Fibroblast of lung (primary cell): ENCODE measurements around the gene DHRS4. TPM values are rescaled to one million over a fixed set of nuclear protein-coding genes. Genes with fewer than 3 reads are reported as not detected.

ENCODE experiments used
- DNase-seq, 2 donors: peaks; one replicate each; pipeline versions ENCODE4 v3.0.0 to v3.0.0-alpha.2; 2010; ENCODE audit warnings: low read depth in 2 of 2
- H2AFZ ChIP-seq: 2 replicates; pipeline ENCODE4 v1.5.1; 2012; ENCODE audit warnings: low read length, control low read depth, inconsistent platforms
- H3K27ac ChIP-seq: 2 replicates; pipeline ENCODE4 v1.5.1; 2011; ENCODE audit warnings: low read length, control low read depth; ENCODE audit not compliant: insufficient read depth
- H3K27me3 ChIP-seq: 2 replicates; pipeline ENCODE4 v1.5.1; 2011; ENCODE audit warnings: mild to moderate bottlenecking, low read length; ENCODE audit not compliant: control insufficient read depth, insufficient read depth
- H3K36me3 ChIP-seq: 2 replicates; pipeline ENCODE4 v1.5.1; 2011; ENCODE audit warnings: low read length; ENCODE audit not compliant: control insufficient read depth, insufficient read depth
- H3K4me1 ChIP-seq: 2 replicates; pipeline ENCODE4 v1.5.1; 2011; ENCODE audit warnings: low read length; ENCODE audit not compliant: control insufficient read depth, insufficient read depth; ENCODE audit errors: extremely low read depth
- H3K4me2 ChIP-seq: 2 replicates; pipeline ENCODE4 v1.5.1; 2011; ENCODE audit warnings: low read length, control low read depth; ENCODE audit not compliant: insufficient read depth; ENCODE audit errors: extremely low read depth
- H3K4me3 ChIP-seq, 4 experiments: fragments of 200-600 bp in 1 of 4; sonication (generic) in 1 of 4; replicated peaks in 1 of 4; 2 replicates each; pipeline ENCODE4 v1.5.1; 2011 to 2016; ENCODE audit warnings: low read length in 4 of 4, low read depth in 3 of 4, mild to moderate bottlenecking in 3 of 4, control low read depth in 2 of 4, inconsistent platforms in 1 of 4, mixed read lengths in 1 of 4; ENCODE audit not compliant: insufficient read depth in 1 of 4; ENCODE audit errors: control extremely low read depth in 1 of 4
- H3K79me2 ChIP-seq: 2 replicates; pipeline ENCODE4 v1.5.1; 2012; ENCODE audit warnings: mild to moderate bottlenecking, low read length, inconsistent platforms; ENCODE audit not compliant: control insufficient read depth, insufficient read depth
- H3K9ac ChIP-seq: 2 replicates; pipeline ENCODE4 v1.5.1; 2011; ENCODE audit warnings: mild to moderate bottlenecking, low read length, control low read depth; ENCODE audit not compliant: insufficient read depth
- H3K9me3 ChIP-seq: 2 replicates; pipeline ENCODE4 v1.5.1; 2012; ENCODE audit warnings: low read depth, low read length; ENCODE audit not compliant: control insufficient read depth, insufficient read depth
- H4K20me1 ChIP-seq: 2 replicates; pipeline ENCODE4 v1.5.1; 2011; ENCODE audit warnings: low read length; ENCODE audit not compliant: control insufficient read depth, insufficient read depth; ENCODE audit errors: extremely low read depth
- CTCF ChIP-seq, 2 donors: IDR thresholded peaks in 1 of 2; conservative IDR thresholded peaks in 1 of 2; 1 replicate in 1 of 2; 2 replicates in 1 of 2; pipeline ENCODE4 v1.5.1; 2011 to 2012; ENCODE audit warnings: low read length in 2 of 2, control low read depth in 1 of 2, inconsistent platforms in 1 of 2, low read depth in 1 of 2, mild to moderate bottlenecking in 1 of 2
- EZH2 ChIP-seq: IDR thresholded peaks from 2 replicates; pipeline ENCODE4 v1.5.1; 2012; ENCODE audit warnings: low read length, control low read depth, mild to moderate bottlenecking; ENCODE audit errors: missing control alignments
- polyA plus RNA-seq, 2 donors: library from polyadenylated mRNA; depleted of rRNA in 1 of 2; stranded (reverse) in 1 of 2; unstranded in 1 of 2; fragments of >200 nt; gene quantifications; 2 replicates each; pipeline ENCODE4 v1.2.1, GENCODE V29; 2011 to 2012; ENCODE audit warnings: missing spikeins in 1 of 2
- total RNA-seq: library from RNA; depleted of rRNA; stranded (reverse); fragments of >200 nt; gene quantifications from 2 replicates; pipeline ENCODE4 v1.2.1, GENCODE V29; 2014

Gene DHRS4
- total and polyA plus RNA-seq, 2 donors (not counting 1 experiment from before 2014, with no cell fraction given) = 30.5 to 54.7 TPM

DNA sequence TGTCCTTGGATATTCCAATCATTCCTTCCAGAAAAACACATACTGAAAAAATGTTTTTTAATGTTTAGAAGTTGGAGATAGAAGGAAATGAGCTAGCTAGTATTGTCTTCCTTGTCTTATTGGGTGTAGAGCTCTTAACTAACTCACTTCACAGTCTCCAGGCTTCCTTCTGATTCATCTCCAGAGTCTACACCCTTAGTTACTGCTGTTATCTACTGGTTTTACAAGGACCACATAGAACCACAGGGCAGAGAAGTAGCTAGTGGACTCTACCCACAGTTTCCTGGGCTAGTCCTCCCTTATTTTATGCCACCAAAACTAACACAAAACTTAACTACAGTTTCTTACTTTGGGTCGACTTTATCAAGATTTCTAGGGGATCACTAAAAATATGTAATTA lies 31.0 kb upstream of the DHRS4 start:
- no peak overlapping the region for H3K4me3 ChIP-seq

DNA sequence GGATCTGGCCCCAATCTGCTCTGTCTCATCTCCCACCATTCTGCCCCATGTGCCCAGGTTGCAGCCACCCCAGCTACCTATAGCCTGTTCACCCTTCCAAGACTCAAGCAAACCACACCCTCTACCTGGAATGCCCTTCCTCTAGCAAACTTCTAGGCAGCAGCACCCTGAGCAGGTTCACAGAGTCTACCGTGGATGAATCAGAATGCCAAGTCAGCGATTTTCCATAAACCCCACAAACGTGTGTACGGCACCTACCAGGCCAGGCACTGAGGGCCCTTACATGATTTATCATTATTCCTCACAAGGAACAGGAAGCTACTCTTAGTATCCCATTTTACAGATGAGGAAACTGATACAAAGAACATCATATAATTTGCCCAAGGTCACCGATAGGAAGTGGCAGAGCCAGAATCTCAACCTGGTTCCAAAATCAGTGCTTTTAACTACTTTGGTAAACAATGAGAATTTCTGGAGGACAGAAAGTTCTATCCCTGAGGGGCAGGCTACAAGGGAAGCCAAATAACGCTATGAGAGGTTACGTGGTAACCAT lies 28.0 kb upstream of the DHRS4 start:
- no peak for TF ChIP-seq EZH2
- no peak for TF ChIP-seq CTCF (conservative IDR thresholded peaks at IDR 0.05 in 1 of 2, IDR thresholded peaks at IDR 0.05 in 1 of 2; ENCODE audit: low read depth in 1 of 2, low read length in 2 of 2)
- H3K9me3 ChIP-seq = no peaks in the 10 kb centered on the region
- H3K36me3 ChIP-seq = no peaks in the 10 kb centered on the region
- H3K9ac ChIP-seq = no peak overlapping the region
- DNase-seq = no peak
- no peak overlapping the region for H3K27ac ChIP-seq
- H2AFZ ChIP-seq = no peak overlapping the region
- no peak overlapping the region for H3K4me2 ChIP-seq
- H3K79me2 ChIP-seq = no peaks in the 10 kb centered on the region
- H3K4me1 ChIP-seq = no peaks in the 10 kb centered on the region
- no peak overlapping the region for H3K4me3 ChIP-seq
- no peaks in the 10 kb centered on the region for H4K20me1 ChIP-seq
- H3K27me3 ChIP-seq = no peaks in the 10 kb centered on the region

More for the DNA sequence above, 31.0 kb upstream of the DHRS4 start:
- Histone ChIP-seq H2AFZ (no peak overlapping the region), H3K27me3 (no peaks in the 10 kb centered on the region), H3K4me2 (no peak overlapping the region), H3K4me1 (no peaks in the 10 kb centered on the region), H4K20me1 (no peaks in the 10 kb centered on the region), H3K79me2 (no peaks in the 10 kb centered on the region), H3K9ac (no peak overlapping the region), H3K27ac (no peak overlapping the region), H3K36me3 (no peaks in the 10 kb centered on the region), H3K9me3 (no peaks in the 10 kb centered on the region)
- TF ChIP-seq CTCF (conservative IDR thresholded peaks at IDR 0.05 in 1 of 2, IDR thresholded peaks at IDR 0.05 in 1 of 2; ENCODE audit: low read depth in 1 of 2, low read length in 2 of 2) (no peak), EZH2 (no peak)
- DNase-seq = no peak

DNA sequence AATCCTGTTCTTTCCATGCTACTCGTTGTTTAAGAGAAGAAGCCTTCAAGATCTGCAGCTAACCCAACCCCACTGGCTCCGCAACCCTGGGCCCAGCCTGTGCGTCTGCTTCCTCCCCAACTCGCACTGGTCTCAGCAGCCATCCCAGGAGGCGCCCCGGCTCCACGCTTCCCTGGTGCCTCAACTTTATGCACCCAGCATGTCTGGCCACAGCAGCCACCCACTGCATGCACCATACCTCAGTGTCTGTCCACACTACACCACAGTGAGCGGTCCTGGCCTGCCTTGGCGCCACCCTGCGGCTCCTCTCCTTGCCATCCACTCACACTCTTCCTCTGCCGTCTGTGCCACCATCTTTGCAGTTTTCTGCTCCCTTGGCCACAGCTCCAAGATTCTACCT lies 27.0 kb upstream of the DHRS4 start:
- H3K9me3 ChIP-seq = no peaks in the 10 kb centered on the region
- no peak overlapping the region for H3K4me2 ChIP-seq
- DNase-seq = no peak
- H3K4me1 ChIP-seq = no peaks in the 10 kb centered on the region
- no peak overlapping the region for H3K27ac ChIP-seq
- no peaks in the 10 kb centered on the region for H3K36me3 ChIP-seq
- no peaks in the 10 kb centered on the region for H3K27me3 ChIP-seq
- H3K4me3 ChIP-seq = no peak overlapping the region
- no peak overlapping the region for H3K9ac ChIP-seq
- TF ChIP-seq CTCF (conservative IDR thresholded peaks at IDR 0.05 in 1 of 2, IDR thresholded peaks at IDR 0.05 in 1 of 2; ENCODE audit: low read depth in 1 of 2, low read length in 2 of 2) (no peak), EZH2 (no peak)
- no peaks in the 10 kb centered on the region for H4K20me1 ChIP-seq
- H2AFZ ChIP-seq = no peak overlapping the region
- H3K79me2 ChIP-seq = no peaks in the 10 kb centered on the region
